GM19351 (cell line): ENCODE data around the gene CCL27.

Experiments
- ATAC-seq: cut with Tn5 transposase; IDR thresholded peaks from one replicate; pipeline ENCODE4 v1.9.1; 2021; ENCODE audit warnings: mild to moderate bottlenecking, moderate library complexity; ENCODE audit not compliant: unreplicated experiment

The CCL27 gene

DNA sequence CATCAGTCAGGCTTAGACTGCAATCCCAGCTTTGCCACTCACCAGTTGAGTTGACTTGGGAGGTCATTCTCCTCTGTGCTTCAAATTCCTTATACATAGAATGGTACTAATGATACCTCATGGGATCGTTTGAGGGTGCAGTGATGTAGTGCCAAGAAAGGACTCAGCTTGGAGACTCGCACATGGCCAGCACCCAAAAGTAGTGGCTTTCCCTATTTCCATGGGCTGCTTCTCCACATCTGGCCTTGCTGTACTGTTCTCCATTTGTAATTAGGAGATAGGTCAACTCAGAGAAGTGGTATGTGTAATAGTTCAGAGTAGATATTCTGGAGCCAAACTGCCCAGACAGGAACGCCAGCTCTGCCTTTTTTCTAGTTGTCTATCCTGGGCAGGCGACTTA is 23.1 kb upstream of the CCL27 start:
- no peak for ATAC-seq

DNA sequence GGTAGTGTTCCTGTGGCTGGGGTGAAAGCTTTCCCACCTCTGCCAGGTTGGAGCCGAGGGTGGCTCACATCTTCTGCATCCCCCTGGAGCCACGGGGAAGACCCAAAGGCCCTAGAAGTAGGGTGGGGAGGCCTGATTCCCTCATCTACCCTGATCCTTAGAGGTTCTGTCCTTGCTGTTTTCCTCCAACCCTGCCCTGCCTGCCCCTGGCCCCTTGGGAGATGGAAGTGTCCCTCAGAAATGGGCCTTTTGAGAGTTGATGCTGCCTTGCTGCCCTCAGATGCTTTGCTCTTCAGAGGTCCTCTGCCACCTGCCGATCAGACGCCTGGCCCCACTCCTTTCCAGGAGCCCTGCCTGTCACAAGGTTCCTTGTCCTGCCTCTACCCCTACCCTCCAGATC is 22.4 kb upstream of the CCL27 start:
- ATAC-seq = no peak

DNA sequence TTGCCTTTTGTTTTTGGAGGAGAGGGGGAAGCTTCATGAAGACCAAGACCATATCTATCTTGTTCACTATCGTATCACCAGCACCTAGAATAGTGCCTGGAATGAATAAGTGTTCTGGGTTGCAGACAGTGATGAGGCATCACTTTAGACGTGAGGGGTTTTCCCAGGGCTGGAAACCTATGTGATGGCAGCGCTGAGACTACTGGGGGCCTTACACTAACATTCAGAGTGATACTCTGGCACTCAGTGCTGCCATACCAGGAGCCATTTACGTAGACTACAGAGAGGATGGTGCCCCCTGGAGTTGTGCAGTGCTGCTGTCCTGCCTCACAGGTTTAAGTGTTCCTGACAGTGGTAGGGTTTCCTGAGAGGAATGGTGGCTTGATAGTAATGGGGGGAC is 21.7 kb upstream of the CCL27 start:
- no peak for ATAC-seq

DNA sequence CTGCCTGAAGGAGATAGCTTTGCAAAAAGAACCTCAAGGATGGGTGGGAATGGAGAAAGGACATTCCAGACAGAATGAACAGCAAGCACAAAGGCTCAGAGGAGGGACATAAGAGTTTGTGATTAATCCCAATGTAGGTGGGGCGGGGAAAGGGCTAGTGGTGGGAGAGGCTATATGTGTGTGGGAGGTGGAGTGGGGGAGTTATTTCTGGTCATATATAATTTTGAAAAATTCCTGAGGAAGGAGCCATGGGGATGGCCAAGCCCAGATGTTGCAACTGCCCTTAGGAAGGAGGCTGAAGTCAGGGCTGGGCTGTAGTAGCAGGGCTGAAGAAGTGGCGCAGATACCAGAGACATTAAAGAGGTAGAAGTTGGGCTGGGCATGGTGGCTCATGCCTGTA is 13.4 kb upstream of the CCL27 start:
- no peak for ATAC-seq

DNA sequence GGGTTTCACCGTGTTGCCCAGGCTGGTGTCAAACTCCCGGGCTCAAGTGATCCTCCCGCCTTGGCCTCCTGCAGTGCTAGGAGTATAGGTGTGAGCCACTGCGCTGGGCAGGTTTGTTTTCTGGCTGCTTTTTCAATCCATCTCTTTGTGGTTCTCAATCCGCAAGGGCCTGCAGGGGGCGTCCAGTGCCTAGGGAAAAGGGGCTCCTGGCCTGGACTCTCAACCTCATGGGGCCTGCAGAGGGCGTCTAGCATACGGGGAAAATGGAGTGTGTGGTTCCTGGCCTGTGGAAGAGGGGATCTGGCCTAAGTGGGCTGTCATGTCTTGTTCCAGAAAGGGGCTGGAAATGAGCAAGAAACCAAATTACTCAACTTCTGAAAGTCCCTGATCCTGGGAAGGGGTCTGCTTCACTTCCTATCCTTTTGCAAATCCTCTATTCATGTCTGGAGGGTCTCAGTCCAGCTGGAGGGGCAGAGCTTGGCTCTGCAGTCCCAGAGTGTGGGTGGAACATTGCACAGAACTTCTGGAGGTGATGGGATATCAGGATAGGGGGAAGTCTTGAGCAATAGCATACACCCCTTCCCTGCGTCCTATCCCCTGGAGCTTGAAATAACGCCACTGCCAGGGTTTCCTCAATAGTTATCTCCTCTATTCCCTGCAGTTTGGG is 12.7 kb upstream of the CCL27 start:
- peak; percentile 63 for ATAC-seq

DNA sequence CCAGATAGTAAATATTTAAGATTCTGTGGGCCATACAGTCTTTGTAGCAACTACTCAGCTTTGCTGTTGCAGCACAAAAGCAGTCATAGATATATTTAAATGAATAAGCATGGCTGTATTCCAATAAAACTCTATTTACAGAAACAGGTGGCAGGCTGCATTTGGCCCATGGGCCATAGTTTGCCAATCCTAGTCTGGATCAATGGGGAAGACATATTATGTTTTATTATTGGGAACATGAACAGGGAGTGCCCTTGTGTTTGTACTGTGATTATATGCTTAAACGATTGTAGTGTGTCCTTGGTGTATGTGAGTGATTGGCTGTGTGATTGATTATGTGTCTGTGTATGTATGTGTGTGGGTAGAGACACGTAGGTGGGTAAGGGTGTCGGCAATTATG is 12.0 kb upstream of the CCL27 start:
- no peak for ATAC-seq

DNA sequence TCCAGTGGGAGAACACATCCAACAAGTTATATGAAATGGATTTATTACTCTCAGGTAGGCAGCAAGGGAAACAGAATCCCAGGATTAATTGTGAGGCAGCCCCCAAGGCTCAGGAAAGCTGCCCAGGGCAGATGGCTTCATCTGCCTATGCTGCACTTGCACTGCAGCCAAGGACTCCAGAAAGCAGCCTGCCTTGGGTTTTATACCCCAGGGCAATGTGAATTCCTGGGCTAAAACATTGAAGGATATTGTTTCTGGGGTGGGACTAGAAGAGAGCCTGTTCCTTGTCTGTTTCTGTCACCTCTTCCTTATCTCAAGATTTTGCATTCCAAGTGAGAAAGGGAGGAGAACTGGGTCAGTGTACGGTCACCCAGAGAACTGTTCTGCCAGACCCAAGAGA is 8.8 kb upstream of the CCL27 start:
- ATAC-seq = no peak

DNA sequence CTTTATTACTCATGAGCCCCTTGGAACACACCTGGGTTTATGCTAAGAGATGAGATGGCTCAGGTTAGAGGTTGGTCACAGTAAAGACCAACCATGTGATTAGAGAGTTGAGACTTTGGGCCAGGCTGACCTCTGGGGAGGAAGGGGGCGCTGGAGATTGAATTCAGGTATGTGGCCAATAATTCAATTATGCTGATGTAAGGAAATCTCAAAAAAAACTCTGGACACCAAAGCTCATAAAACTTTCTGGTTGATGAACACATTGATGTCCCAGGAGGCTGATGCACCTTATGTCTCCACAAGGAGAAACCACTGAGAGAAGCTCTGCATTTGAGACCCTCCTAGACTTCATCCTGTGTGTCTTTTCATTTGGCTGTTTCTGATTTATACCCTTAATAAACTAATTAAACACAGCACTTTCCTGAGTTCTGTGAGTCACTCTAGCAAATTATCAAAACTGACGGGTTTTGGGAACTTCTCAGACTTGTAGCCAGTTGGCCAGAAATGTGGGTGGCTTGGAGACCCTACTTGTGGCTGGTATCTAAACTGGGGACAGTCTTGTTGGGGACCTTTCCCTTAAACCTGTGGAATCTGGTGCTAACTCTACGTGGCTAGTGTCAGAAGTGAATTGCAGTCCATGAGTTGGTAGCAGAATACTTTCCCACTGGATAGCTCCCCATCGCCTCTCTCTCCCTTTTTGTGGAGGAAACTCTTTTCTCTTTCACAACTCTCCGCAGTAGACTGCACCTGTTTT is 7.5 kb upstream of the CCL27 start:
- no peak for ATAC-seq

DNA sequence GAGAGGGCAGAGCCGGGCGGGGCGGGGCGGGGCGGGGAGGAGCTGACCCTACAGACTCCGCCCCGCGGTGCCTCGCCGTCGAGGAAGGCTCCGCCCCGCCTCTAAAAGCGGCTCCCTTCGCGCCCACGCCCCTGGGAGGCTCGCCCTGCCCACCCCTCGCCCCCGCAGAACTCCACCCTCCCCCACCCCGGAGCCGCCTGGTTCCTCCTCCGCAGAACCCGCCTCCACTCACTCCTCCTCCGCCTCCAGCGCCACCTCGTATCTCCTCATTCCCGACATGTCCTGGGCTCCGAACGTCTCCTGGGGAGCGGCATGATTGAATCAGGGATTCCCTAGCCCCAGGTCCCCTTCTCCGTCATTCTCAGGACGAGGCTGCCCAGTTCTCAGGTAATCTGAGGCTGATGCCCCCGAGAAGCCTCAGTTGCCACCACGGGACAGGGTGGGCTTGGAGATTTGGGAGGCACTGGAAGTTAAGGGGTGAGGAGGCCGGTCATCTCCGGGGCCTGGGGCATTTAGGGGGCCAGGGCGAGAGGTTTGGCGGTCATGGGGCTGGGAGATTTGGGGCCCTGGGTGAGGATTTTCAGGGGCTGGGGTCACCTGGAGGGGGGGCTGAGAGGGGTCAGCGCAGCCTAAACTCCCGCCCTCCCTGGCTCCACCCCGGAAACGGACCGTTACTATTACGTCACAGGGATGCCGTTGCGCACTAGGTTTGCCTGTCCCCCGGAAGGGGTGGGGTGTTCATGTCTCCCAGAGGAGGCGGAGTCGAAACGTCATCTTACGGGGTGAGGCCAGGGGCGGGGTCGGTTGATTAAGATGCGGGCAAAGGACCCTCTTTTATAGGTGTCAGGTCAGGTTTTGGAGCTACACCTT is 3.2 kb upstream of the CCL27 start:
- ATAC-seq = peak; percentile 72

DNA sequence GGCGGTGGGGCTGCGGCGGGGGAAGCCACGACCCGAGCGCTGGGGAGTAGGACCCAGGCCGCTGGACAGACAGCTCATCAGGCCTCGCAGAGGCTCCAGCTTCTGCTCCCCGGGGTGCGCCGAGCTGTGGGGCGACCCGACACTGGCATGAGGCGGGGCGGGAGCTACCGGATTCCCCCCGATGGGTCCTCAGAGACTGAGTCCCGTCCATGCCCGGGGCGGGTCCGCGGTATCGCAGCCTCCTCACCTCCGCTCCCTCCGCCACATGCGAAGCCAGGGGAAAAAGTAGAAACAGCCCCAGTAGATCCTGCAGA is 2.6 kb upstream of the CCL27 start:
- ATAC-seq = peak; percentile 12

DNA sequence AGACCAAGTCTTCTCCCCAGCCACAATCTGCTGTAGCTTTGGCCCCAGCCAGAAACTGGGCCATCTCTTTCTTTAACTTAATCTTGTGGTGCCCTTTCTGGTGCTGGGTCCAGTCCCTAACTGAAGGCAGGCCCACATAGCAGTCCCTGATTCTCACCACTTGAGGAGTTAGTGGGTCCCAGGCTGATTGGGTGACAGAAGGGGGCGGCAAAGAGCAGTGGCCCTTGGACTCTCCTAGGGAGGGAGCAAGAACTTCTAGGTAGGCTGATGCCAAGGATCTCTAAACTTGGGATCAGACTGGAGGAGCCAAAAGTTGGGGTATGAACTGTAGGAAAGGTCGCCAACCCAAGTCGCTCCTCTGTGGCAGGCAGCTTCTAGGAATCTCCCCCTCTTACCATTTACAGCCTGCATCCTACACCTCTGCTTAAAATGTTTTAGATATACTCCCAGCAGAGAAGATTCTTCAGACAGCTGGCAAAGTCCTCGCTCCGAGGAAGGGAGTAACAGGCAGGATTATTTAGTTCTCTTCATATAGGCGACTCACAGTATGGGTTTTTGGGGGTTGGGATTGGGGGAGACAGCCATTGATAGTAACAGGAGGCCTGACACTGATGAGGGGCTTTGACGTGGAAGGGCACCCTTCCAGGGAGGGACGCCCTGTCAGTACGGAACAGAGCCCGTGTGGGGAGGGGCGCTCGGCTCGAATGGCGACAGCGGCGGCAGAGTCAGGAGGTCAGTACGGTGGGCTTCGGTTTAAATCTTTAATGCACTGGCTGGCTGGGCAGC is 2.0 kb upstream of the CCL27 start:
- peak; percentile 60 for ATAC-seq

DNA sequence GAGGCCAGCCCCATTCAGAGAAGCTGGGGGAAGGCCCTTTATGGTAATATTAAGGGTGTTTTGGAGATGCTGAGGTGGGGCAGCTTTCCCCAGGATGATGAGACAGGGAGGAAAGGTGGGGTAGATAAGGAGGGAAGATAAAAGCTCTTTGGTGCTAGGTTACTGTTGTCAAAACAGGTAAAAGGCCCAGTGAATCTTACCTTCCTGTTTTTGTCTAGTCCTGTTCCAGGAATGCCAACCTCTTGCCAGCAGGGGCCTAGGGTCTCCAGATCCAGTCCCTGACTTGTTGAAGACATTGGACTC is 797 bp upstream of the CCL27 start:
- ATAC-seq = no peak

DNA sequence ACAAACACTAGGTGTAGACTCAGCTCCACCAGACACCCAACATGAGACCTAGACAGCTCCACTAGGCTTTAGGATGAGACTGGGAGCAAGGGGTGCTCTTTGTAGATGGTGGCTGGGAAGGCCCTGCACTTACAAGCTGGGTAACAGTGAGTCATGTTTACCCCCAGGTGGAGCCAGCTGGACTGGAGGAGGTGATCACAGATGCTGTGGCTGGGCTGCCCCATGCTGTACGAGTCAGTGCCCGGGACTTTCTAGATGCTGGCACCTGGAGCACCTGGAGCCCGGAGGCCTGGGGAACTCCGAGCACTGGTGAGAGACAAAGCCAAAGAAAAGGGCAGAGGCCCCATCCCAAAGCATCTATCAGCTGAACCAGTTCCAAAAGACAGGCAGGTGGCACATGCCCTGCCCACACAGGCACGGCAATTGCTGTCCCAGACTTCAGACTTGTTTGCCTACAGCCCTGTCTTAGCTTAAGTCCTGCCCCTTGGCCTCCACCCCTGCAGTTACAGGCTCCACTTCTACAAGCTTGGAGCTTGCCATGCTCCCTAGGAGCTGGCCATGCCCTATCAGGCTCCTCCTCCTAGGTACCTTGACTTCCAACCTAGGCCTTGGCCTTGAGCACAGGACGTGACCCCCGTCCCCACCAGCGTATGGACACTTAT is 2.7 kb downstream of the CCL27 start:
- no peak for ATAC-seq

DNA sequence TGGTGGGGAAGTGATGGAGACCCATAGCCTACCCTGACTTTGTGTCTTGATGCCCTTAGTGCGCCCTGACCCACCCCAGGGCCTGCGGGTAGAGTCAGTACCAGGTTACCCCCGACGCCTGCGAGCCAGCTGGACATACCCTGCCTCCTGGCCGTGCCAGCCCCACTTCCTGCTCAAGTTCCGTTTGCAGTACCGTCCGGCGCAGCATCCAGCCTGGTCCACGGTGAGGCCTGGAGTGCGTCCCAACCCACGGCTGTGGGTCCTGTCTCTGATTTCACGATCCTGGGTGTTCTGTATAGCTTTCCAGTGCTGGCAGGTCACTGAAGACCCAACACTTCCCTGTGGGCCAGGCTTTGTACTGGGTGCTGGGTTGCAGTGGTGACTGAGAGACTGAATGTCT is 4.0 kb downstream of the CCL27 start:
- ATAC-seq = no peak

DNA sequence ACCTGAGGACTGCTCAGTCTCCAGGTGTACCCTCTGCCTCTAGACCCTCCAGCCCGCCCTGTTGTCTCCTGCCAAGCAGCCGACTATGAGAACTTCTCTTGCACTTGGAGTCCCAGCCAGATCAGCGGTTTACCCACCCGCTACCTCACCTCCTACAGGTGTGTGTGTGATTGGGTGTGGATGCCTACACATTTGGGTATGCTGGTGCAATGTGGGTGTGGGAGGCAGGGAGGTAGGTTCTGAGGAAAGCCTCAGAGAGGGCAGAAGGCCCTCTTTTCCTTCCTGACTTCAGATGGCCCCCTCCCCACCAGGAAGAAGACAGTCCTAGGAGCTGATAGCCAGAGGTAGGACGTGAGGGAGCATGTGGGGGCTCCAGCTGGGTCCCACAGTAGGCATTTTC is 5.5 kb downstream of the CCL27 start:
- no peak for ATAC-seq

DNA sequence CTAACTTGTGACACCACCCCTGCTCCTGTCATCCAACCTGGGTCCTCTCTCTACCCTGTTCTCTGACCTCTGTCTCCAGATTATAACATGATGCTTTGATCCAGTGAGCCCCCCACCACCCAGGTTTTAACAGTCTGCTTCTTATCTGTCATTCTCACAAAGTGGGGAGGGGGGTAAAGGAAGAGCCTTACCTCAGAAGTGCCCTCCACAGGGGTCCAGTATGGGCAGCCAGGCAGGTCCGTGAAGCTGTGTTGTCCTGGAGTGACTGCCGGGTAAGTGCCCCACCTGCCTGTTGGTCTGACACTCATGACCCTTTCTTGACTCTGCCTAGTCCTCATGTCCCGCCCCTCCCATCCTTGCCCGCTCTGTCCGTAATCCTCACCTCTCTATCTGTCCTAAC is 7.1 kb downstream of the CCL27 start:
- ATAC-seq = no peak

DNA sequence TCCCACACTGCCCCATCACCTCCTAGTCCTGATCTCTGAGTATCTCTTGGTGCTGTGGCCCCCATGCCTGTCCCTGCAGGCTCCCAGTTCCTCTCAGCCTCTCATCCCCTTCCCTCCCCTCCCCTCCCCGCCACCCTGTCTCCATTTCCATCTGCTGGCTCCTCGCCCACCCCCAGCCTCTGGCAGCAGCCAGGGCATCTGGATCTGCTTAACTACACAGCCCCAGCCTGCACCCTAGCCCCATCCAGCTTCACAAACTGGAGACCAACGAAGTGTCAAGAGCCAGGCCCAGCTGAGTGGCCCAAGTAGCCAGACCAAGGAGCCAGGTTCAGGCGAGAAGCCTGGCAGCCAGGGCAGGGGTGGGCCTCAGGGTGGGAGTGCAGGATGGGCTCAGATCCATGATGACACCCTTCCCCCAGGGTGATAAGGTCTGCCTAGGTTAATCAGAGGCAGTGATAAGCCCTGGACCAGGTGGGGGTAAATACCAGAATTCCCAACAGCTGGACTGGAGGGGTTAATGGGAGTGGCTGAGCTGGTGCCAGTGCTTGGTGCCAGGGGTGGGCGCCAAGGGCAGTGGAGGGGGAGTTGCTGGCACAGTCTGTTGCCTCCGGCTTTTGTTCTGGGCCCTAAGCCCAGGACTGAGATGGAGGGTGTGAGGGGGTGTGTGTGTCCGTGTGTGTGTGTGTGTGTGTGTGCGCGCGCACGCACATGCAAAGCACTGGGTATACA is 8.0 kb downstream of the CCL27 start:
- ATAC-seq = no peak

DNA sequence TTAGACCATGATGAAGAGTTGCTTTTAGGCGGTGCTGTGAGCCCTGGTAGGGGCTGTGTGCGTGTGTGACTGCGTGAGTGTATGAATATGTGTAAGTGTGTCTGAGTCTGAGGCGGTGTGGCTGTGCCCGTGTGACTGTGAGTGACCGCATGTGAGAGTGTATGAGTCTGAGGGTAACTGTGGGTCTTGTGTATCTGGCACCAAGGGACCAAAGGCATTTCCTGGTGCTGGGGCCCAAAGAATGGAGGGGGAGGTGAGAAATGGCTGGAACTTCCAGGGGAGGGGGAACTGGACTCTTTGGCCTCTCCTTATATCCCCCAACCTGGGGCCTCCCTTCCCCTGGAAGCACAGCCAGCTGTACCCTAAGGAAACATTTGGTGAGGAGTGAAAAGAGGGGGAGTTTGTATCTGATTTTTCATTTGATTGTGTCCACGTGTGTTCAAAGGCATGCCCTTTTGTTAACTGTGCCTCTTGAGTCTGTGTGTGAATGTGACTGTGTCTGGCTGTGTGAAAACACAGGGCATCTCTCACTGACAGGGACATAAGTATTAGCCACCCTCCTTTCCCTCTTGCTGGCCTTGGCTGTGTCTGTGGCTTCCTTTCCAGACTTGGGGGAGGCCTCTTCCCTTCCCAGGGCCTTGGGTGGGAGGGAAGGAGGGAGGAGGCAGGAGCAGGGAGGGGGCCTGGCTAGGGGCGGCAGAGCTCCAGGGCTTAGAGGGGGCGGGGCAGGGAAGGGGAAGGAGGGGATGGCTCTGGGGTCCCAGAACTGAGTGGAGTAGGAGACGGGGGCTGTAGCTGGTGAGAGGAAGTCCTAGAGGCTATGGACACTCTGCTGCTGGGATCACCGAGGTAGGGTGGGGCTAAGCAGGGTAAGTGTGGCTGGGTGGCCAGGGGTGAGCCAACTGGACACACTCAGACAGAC is 9.0 kb downstream of the CCL27 start:
- no peak for ATAC-seq

DNA sequence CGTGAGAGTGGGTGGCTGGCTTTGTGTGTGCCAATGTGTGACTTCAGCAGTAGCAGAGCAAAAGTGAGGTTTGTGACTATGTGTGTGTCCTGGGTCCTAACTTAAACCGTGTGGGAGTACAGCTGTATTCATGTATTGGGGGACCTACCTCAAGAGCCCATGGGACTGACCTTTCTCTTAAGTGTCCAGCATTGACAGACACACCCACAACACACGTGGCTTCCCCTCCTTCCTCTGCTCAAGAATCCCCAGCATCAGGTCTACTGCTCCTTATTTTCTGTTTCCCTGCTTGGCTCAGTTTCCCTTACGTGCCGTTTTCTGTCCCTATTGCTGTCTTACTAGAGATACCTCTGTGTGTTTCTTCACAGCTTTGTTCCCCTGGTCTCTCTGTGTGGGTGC is 9.9 kb downstream of the CCL27 start:
- ATAC-seq = no peak
